HG03439 (cell line): ENCODE measurements around the gene DSCAML1.

Source experiments
- ATAC-seq: cut with Tn5 transposase; IDR thresholded peaks from one replicate; pipeline ENCODE4 v1.9.1; 2021; ENCODE audit warnings: mild to moderate bottlenecking, moderate library complexity; ENCODE audit not compliant: unreplicated experiment

Gene DSCAML1

GRCh38 chr11:117535201-117535849, 261.7 kb downstream of the DSCAML1 start:
- ATAC-seq = no peak

GRCh38 chr11:117532568-117532967, 264.4 kb downstream of the DSCAML1 start:
- no peak for ATAC-seq

- no peak for ATAC-seq
These were observed 267.2 kb downstream of the DSCAML1 start for GRCh38 chr11:117529816-117530215.

- ATAC-seq = no peak
These were observed 268.8 kb downstream of the DSCAML1 start for GRCh38 chr11:117528097-117528721.

GRCh38 chr11:117527271-117527670, 269.7 kb downstream of the DSCAML1 start:
- ATAC-seq = no peak

- no peak for ATAC-seq
These were observed 271.0 kb downstream of the DSCAML1 start for GRCh38 chr11:117525866-117526542.

- no peak for ATAC-seq
These were observed 272.4 kb downstream of the DSCAML1 start for GRCh38 chr11:117524468-117525183.

- no peak for ATAC-seq
These were observed 273.3 kb downstream of the DSCAML1 start for GRCh38 chr11:117523680-117524079.

GRCh38 chr11:117521974-117522373, 275.0 kb downstream of the DSCAML1 start:
- ATAC-seq = no peak

GRCh38 chr11:117520966-117521365, 276.1 kb downstream of the DSCAML1 start:
- no peak for ATAC-seq

- ATAC-seq = no peak
These were observed 276.8 kb downstream of the DSCAML1 start for GRCh38 chr11:117520201-117520600.

GRCh38 chr11:117519590-117519989, 277.4 kb downstream of the DSCAML1 start:
- no peak for ATAC-seq

GRCh38 chr11:117519170-117519569, 277.8 kb downstream of the DSCAML1 start:
- no peak for ATAC-seq

- ATAC-seq = no peak
These were observed 278.6 kb downstream of the DSCAML1 start for GRCh38 chr11:117518455-117518854.

GRCh38 chr11:117517097-117517496, 279.9 kb downstream of the DSCAML1 start:
- ATAC-seq = no peak

- no peak for ATAC-seq
These were observed 280.9 kb downstream of the DSCAML1 start for GRCh38 chr11:117515892-117516787.

GRCh38 chr11:117514256-117514655, 282.8 kb downstream of the DSCAML1 start:
- no peak for ATAC-seq

GRCh38 chr11:117513666-117514065, 283.4 kb downstream of the DSCAML1 start:
- ATAC-seq = no peak

- no peak for ATAC-seq
These were observed 285.0 kb downstream of the DSCAML1 start for GRCh38 chr11:117511931-117512539.

GRCh38 chr11:117511483-117511930, 285.5 kb downstream of the DSCAML1 start:
- no peak for ATAC-seq
